ENCODE data around the gene HSFX2.

GRCh38 chrX:149572743-149573142 is 22.4 kb downstream of the HSFX2 start:
- no peak for TF ChIP-seq CTCF (conservative IDR thresholded peaks at IDR 0.05; ENCODE audit: low read length)
- TF ChIP-seq EZH2phosphoT487 (IDR thresholded peaks at IDR 0.05; ENCODE audit: borderline replicate concordance) = no peak
